WTC11 (cell line): Measurements from ENCODE around the gene WWP2. TPM values are rescaled to one million over a fixed set of nuclear protein-coding genes. Genes with fewer than 3 reads are reported as not detected.

ENCODE experiments used
- ATAC-seq: fragments of 200-7000 bp; cut with Tn5 transposase; 2 replicates; pipeline ENCODE4 v1.10.0; 2021; ENCODE audit warnings: mild to moderate bottlenecking, moderate library complexity
- CTCF ChIA-PET: fragments of 300-600 bp; sonication (Branson Sonifier 250); formaldehyde crosslinking; loops from one replicate; lab custom pipeline; 2021; ENCODE audit warnings: antibody characterized with exemption; lab: Charles Lee
- POLR2A ChIA-PET: fragments of 350-600 bp; sonication (Branson Sonifier 250); formaldehyde crosslinking; loops from one replicate; lab custom pipeline; 2021; ENCODE audit warnings: antibody characterized with exemption; lab: Charles Lee
- DNase-seq: peaks from one replicate; pipeline ENCODE4 v3.0.0; 2021; ENCODE audit warnings: low spot score
- H3K27ac Mint-ChIP-seq: 2 replicates; pipeline ENCODE4 v1.8.0; 2021; ENCODE audit warnings: mixed read lengths
- H3K27me3 Mint-ChIP-seq: 2 replicates; pipeline ENCODE4 v1.8.0; 2021; ENCODE audit warnings: low read depth, mild to moderate bottlenecking, moderate library complexity, mixed read lengths
- H3K36me3 Mint-ChIP-seq: 2 replicates; pipeline ENCODE4 v1.8.0; 2021; ENCODE audit warnings: mixed read lengths
- H3K4me1 Mint-ChIP-seq: 2 replicates; pipeline ENCODE4 v1.8.0; 2022; ENCODE audit warnings: mixed read lengths
- H3K4me3 Mint-ChIP-seq: 2 replicates; pipeline ENCODE4 v1.8.0; 2021; ENCODE audit warnings: mild to moderate bottlenecking, moderate library complexity, mixed read lengths
- H3K9me3 Mint-ChIP-seq: 2 replicates; pipeline ENCODE4 v1.8.0; 2021; ENCODE audit warnings: mixed read lengths
- ELF4 ChIP-seq: sonication (generic); formaldehyde crosslinking; IDR thresholded peaks from 2 replicates; pipeline ENCODE4 v1.8.1; 2022; ENCODE audit warnings: low read depth, mild to moderate bottlenecking, moderate library complexity, missing genetic modification reagents
- ESRRA ChIP-seq: sonication (generic); formaldehyde crosslinking; IDR thresholded peaks from 2 replicates; pipeline ENCODE4 v1.8.1; 2022; ENCODE audit warnings: mild to moderate bottlenecking, missing genetic modification reagents, borderline replicate concordance
- FOXK1 ChIP-seq: sonication (generic); formaldehyde crosslinking; IDR thresholded peaks from 2 replicates; pipeline ENCODE4 v1.8.0; 2022; ENCODE audit warnings: mild to moderate bottlenecking, moderate library complexity, missing genetic modification reagents
- IRF2 ChIP-seq: sonication (generic); formaldehyde crosslinking; IDR thresholded peaks from 2 replicates; pipeline ENCODE4 v1.8.0; 2022; ENCODE audit warnings: low read depth, missing genetic modification reagents, borderline replicate concordance
- JAZF1 ChIP-seq: fragments of 250-450 bp; sonication (Bioruptor Pico); IDR thresholded peaks from 2 replicates; pipeline ENCODE4 v1.9.0; 2021; ENCODE audit warnings: moderate library complexity, mild to moderate bottlenecking, inconsistent platforms
- MXD4 ChIP-seq: fragments of 250-450 bp; sonication (Bioruptor Pico); IDR thresholded peaks from 2 replicates; pipeline ENCODE4 v1.8.0; 2021; ENCODE audit warnings: mild to moderate bottlenecking, moderate library complexity, borderline replicate concordance
- NR3C1 ChIP-seq: sonication (generic); formaldehyde crosslinking; conservative IDR thresholded peaks from 2 replicates; pipeline ENCODE4 v1.8.1; 2023; ENCODE audit warnings: low read depth, mild to moderate bottlenecking, missing genetic modification reagents
- SMAD3 ChIP-seq: sonication (generic); formaldehyde crosslinking; IDR thresholded peaks from 2 replicates; pipeline ENCODE4 v1.8.0; 2022; ENCODE audit warnings: missing genetic modification reagents, mild to moderate bottlenecking, borderline replicate concordance
- TEAD4 ChIP-seq: sonication (generic); formaldehyde crosslinking; IDR thresholded peaks from 2 replicates; pipeline ENCODE4 v1.8.0; 2022; ENCODE audit warnings: mild to moderate bottlenecking, missing genetic modification reagents
- ZNF121 ChIP-seq: sonication (generic); formaldehyde crosslinking; IDR thresholded peaks from 2 replicates; pipeline ENCODE4 v1.8.0; 2023; ENCODE audit warnings: missing genetic modification reagents
- ZNF138 ChIP-seq: sonication (generic); formaldehyde crosslinking; conservative IDR thresholded peaks from 2 replicates; pipeline ENCODE4 v1.8.1; 2022; ENCODE audit warnings: mild to moderate bottlenecking, moderate library complexity, missing genetic modification reagents
- ZNF232 ChIP-seq: sonication (generic); formaldehyde crosslinking; IDR thresholded peaks from 2 replicates; pipeline ENCODE4 v1.8.0; 2022; ENCODE audit warnings: mild to moderate bottlenecking, missing genetic modification reagents
- ZNF263 ChIP-seq: sonication (generic); formaldehyde crosslinking; IDR thresholded peaks from 2 replicates; pipeline ENCODE4 v1.8.1; 2022; ENCODE audit warnings: low read depth, mild to moderate bottlenecking, moderate library complexity, missing genetic modification reagents
- ZNF317 ChIP-seq: sonication (generic); formaldehyde crosslinking; IDR thresholded peaks from 2 replicates; pipeline ENCODE4 v1.8.1; 2023; ENCODE audit warnings: low read depth, mild to moderate bottlenecking, moderate library complexity, missing genetic modification reagents, borderline replicate concordance
- ZNF671 ChIP-seq: fragments of 250-450 bp; sonication (Bioruptor Pico); IDR thresholded peaks from 2 replicates; pipeline ENCODE4 v1.8.0; 2021; ENCODE audit warnings: mild to moderate bottlenecking
- total RNA-seq: library from RNA; stranded (reverse); gene quantifications from 3 replicates; pipeline ENCODE4 v1.2.3, GENCODE V29; 2021
- TF ChIP-seq, protein P1 (sequence below): sonication (generic); formaldehyde crosslinking; IDR thresholded peaks from 2 replicates; pipeline ENCODE4 v1.8.0; 2022; ENCODE audit warnings: mild to moderate bottlenecking, missing genetic modification reagents
- TF ChIP-seq, protein P2 (sequence below): sonication (generic); formaldehyde crosslinking; IDR thresholded peaks from 2 replicates; pipeline ENCODE4 v1.8.1; 2022; ENCODE audit warnings: mild to moderate bottlenecking, moderate library complexity, missing genetic modification reagents
- TF ChIP-seq, protein P3 (sequence below): sonication (generic); formaldehyde crosslinking; IDR thresholded peaks from 2 replicates; pipeline ENCODE4 v1.8.1; 2022; ENCODE audit warnings: mild to moderate bottlenecking, missing genetic modification reagents, moderate library complexity, borderline replicate concordance
- TF ChIP-seq, protein P4 (sequence below): sonication (generic); formaldehyde crosslinking; IDR thresholded peaks from 2 replicates; pipeline ENCODE4 v1.8.1; 2023; ENCODE audit warnings: mild to moderate bottlenecking, missing genetic modification reagents
- TF ChIP-seq, protein P5 (sequence below): sonication (generic); formaldehyde crosslinking; IDR thresholded peaks from 2 replicates; pipeline ENCODE4 v1.8.1; 2023; ENCODE audit warnings: mild to moderate bottlenecking, moderate library complexity, missing genetic modification reagents

The WWP2 gene
- total RNA-seq, 1 experiment from 2014 or later = 39.1 TPM

DNA sequence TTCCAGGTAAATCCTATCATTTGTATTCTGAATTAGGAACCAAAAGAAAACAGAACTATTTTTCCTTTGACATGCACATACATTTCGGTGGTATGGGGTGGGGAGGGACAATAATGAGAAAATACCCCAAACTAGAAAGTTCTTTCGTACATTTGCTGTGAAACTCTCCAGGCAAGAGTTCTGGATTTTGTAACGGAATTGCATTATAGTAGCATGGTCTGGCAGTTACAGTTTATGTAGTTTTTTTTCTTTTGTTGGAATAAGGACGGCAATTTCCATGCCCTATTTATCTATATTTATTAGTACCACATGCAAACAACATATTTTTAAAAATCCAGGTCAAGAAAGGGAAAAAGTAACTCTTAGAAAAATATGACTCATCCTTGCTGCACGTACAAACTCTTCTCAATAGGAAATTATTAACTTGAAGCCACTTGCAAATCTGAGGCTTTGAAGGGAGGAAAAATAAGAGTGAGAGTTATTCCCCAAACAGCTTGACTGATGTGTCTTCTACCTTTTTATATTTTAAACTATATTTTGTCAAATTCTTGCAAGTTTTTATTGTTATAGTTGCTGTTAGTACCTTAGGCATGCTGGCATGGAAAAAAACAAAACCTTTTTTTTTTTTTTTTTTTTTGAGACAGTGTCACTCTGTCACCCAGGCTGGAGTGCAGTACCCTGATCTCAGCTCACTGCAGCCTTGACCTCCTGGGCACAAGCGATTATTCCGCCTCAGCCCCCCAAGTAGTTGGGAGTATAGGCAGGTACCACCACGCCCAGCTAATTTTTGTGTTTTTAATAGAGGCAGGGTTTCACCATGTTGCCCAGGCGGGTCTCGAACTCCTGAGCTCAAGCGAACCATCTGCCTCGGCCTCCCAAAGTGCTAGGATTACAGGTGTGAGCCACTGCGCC, 69.3 kb downstream of the WWP2 start:
- Mint-ChIP-seq H3K27ac (no peak overlapping the region), H3K9me3 (no peaks in the 10 kb centered on the region), H3K27me3 (no peaks in the 10 kb centered on the region), H3K4me3 (no peak overlapping the region), H3K4me1 (peaks cover 12% of the 10 kb centered on the region), H3K36me3 (no peaks in the 10 kb centered on the region)
- TF ChIP-seq ESRRA (CRISPR knock-in tag) (no peak), ZNF232 (CRISPR knock-in tag) (no peak), TEAD4 (CRISPR knock-in tag) (no peak), JAZF1 (CRISPR knock-in tag) (no peak), ELF4 (CRISPR knock-in tag) (no peak), SMAD3 (CRISPR knock-in tag) (no peak), ZNF138 (no peak), ZNF121 (no peak)
- TF ChIP-seq, protein P1, sequence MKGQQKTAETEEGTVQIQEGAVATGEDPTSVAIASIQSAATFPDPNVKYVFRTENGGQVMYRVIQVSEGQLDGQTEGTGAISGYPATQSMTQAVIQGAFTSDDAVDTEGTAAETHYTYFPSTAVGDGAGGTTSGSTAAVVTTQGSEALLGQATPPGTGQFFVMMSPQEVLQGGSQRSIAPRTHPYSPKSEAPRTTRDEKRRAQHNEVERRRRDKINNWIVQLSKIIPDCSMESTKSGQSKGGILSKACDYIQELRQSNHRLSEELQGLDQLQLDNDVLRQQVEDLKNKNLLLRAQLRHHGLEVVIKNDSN (CRISPR knock-in tag) = no peak
- TF ChIP-seq, protein P2, sequence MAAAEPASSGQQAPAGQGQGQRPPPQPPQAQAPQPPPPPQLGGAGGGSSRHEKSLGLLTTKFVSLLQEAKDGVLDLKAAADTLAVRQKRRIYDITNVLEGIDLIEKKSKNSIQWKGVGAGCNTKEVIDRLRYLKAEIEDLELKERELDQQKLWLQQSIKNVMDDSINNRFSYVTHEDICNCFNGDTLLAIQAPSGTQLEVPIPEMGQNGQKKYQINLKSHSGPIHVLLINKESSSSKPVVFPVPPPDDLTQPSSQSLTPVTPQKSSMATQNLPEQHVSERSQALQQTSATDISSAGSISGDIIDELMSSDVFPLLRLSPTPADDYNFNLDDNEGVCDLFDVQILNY (CRISPR knock-in tag) = no peak
- TF ChIP-seq, protein P3, sequence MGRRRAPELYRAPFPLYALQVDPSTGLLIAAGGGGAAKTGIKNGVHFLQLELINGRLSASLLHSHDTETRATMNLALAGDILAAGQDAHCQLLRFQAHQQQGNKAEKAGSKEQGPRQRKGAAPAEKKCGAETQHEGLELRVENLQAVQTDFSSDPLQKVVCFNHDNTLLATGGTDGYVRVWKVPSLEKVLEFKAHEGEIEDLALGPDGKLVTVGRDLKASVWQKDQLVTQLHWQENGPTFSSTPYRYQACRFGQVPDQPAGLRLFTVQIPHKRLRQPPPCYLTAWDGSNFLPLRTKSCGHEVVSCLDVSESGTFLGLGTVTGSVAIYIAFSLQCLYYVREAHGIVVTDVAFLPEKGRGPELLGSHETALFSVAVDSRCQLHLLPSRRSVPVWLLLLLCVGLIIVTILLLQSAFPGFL (CRISPR knock-in tag) = no peak
- ChIA-PET POLR2A (interaction anchor here (0.7 kb wide), 1 partner anchor 1380 kb away, joined by 3 read pairs; no protein-coding TSS in a partner anchor), CTCF (no interaction called here)
- no peak for DNase-seq
- no peak for ATAC-seq

DNA sequence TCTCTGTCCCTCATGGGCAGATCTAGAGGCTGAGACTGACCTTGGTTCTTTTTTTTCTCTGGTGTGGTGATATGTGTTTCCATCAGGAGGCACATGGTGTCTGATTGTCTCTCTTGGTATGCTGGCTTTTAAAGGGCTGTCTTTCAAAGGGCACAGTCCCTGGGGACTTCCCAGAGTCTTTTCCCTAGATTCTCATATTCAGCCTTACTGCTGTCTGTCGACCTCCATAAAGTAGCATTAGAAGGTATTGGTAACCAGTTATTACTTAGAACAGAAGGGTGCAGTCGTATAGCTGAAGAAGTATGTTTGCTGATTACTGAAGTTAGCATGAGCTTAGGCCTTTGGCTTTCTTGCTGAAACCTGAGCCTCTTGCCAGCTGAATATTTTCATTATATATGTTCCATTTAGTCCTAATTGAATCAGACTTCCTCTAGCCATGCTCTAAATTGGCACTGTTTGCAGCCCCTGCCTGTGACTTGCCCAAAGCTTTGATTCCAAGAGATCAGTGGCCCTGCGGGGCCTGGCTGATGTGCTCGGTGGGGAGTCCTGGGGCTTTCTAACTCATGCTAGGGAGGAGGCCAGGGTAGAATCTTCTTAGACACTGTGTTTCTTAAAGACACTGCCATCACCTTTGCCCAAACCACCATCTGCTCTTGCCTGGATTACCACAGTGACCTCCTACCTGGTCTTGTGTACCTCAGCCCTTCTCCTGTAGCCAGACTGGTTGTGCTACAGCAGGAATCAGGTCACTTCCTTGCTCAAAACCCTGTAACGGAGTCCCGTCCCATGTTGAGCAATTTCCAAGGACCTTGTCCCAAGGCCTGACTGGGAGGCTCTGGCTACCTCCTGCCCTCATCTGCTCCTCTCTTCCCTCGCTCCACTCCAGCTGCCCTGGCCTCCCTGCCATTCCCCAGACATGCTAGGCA, 71.5 kb downstream of the WWP2 start:
- Mint-ChIP-seq H3K4me3 (no peak overlapping the region), H3K27ac (peak overlapping the region; percentile 84), H3K4me1 (peaks cover 12% of the 10 kb centered on the region), H3K9me3 (no peaks in the 10 kb centered on the region), H3K36me3 (no peaks in the 10 kb centered on the region), H3K27me3 (no peaks in the 10 kb centered on the region)
- POLR2A ChIA-PET = interaction anchor here (0.5 kb wide), 1 partner anchor 421 kb away, joined by 3 read pairs; no protein-coding TSS in a partner anchor
- DNase-seq (no peak), ATAC-seq (peak; percentile 32; the same call in 1 of the 2 replicates)
- CTCF ChIA-PET = interaction anchor here (0.9 to 2.4 kb wide), 2 partner anchors 38 to 97 kb away, joined by 3 to 9 read pairs; no protein-coding TSS in a partner anchor
- TF ChIP-seq MXD4 = no peak
- TF ChIP-seq, protein P4, sequence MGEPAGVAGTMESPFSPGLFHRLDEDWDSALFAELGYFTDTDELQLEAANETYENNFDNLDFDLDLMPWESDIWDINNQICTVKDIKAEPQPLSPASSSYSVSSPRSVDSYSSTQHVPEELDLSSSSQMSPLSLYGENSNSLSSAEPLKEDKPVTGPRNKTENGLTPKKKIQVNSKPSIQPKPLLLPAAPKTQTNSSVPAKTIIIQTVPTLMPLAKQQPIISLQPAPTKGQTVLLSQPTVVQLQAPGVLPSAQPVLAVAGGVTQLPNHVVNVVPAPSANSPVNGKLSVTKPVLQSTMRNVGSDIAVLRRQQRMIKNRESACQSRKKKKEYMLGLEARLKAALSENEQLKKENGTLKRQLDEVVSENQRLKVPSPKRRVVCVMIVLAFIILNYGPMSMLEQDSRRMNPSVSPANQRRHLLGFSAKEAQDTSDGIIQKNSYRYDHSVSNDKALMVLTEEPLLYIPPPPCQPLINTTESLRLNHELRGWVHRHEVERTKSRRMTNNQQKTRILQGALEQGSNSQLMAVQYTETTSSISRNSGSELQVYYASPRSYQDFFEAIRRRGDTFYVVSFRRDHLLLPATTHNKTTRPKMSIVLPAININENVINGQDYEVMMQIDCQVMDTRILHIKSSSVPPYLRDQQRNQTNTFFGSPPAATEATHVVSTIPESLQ (CRISPR knock-in tag) = no peak
- TF ChIP-seq NR3C1 = no peak
- no peak for TF ChIP-seq IRF2
- TF ChIP-seq, protein P2 (CRISPR knock-in tag) = no peak
- no peak for TF ChIP-seq ZNF317 (CRISPR knock-in tag)
- no peak for TF ChIP-seq FOXK1 (CRISPR knock-in tag)
- TF ChIP-seq ZNF671 = no peak
- TF ChIP-seq, protein P5, sequence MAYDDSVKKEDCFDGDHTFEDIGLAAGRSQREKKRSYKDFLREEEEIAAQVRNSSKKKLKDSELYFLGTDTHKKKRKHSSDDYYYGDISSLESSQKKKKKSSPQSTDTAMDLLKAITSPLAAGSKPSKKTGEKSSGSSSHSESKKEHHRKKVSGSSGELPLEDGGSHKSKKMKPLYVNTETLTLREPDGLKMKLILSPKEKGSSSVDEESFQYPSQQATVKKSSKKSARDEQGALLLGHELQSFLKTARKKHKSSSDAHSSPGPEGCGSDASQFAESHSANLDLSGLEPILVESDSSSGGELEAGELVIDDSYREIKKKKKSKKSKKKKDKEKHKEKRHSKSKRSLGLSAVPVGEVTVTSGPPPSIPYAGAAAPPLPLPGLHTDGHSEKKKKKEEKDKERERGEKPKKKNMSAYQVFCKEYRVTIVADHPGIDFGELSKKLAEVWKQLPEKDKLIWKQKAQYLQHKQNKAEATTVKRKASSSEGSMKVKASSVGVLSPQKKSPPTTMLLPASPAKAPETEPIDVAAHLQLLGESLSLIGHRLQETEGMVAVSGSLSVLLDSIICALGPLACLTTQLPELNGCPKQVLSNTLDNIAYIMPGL = no peak
- no peak for TF ChIP-seq ZNF263 (CRISPR knock-in tag)
